Fibroblast of the aortic adventitia (primary cell): ENCODE results near the gene MRPL9. TPM values are rescaled to one million over a fixed set of nuclear protein-coding genes. Genes with fewer than 3 reads are reported as not detected.
A peak's percentile ranks its signal among the peaks of the same experiment; 100 is the strongest.
"Not testable (repeated sequence)": the region's sequence is repeated elsewhere in the genome, so short reads cannot be mapped to it uniquely, and the experiment has no call there.

Experiments used
- DNase-seq: peaks from one replicate; pipeline ENCODE4 v3.0.0-alpha.2; 2010; ENCODE audit warnings: low read depth
- H3K4me3 ChIP-seq: 2 replicates; pipeline ENCODE4 v1.5.1; 2011; ENCODE audit warnings: low read depth, mild to moderate bottlenecking, control low read depth, low read length, moderate library complexity
- CTCF ChIP-seq: IDR thresholded peaks from 2 replicates; pipeline ENCODE4 v1.5.1; 2011; ENCODE audit warnings: mild to moderate bottlenecking, low read length, control low read depth, inconsistent platforms; ENCODE audit not compliant: insufficient read depth
- total RNA-seq: library from RNA; depleted of rRNA; stranded (reverse); fragments of >200 nt; gene quantifications from 2 replicates; pipeline ENCODE4 v1.2.3, GENCODE V29; 2012; ENCODE audit warnings: low replicate concordance

MRPL9 gene
- total RNA-seq, 1 donor = 57.6 TPM

- no peak for DNase-seq
- H3K4me3 ChIP-seq = no peak overlapping the region
- TF ChIP-seq CTCF = no peak
Measured at GRCh38 chr1:151759241-151759640, 4.1 kb downstream of the MRPL9 start.

GRCh38 chr1:151756291-151756690 is 7.0 kb downstream of the MRPL9 start:
- no peak overlapping the region for H3K4me3 ChIP-seq
- peak; percentile 36 for DNase-seq
- no peak for TF ChIP-seq CTCF

- no peak overlapping the region for H3K4me3 ChIP-seq
- TF ChIP-seq CTCF = no peak
- DNase-seq = no peak
Measured at GRCh38 chr1:151741516-151741915, 21.8 kb downstream of the MRPL9 start.

GRCh38 chr1:151739590-151740355 is 23.5 kb downstream of the MRPL9 start:
- H3K4me3 ChIP-seq = no peak overlapping the region
- DNase-seq = no peak
- no peak for TF ChIP-seq CTCF

- no peak overlapping the region for H3K4me3 ChIP-seq
- DNase-seq = no peak
- TF ChIP-seq CTCF = no peak
Measured at GRCh38 chr1:151737479-151737878, 25.8 kb downstream of the MRPL9 start.

- no peak for TF ChIP-seq CTCF
- no peak overlapping the region for H3K4me3 ChIP-seq
- no peak for DNase-seq
Measured at GRCh38 chr1:151737026-151737425, 26.3 kb downstream of the MRPL9 start.

- not testable (repeated sequence) for H3K4me3 ChIP-seq, DNase-seq
Measured at GRCh38 chr1:151733995-151734394, 29.3 kb downstream of the MRPL9 start.
